Activated CD8-positive, alpha-beta memory T cell treated with anti-CD3 and anti-CD28 coated beads, Interleukin-2, amount 10 ng/mL, durations not matched to agents 7 days and 5 days (primary cell): ENCODE results near the gene JMJD1C. TPM values are rescaled to one million over a fixed set of nuclear protein-coding genes. Genes with fewer than 3 reads are reported as not detected.
"Not testable (repeated sequence)": the region's sequence is repeated elsewhere in the genome, so short reads cannot be mapped to it uniquely, and the experiment has no call there.

Experiments
- ATAC-seq: fragments of 150-1000 bp; cut with Tn5 transposase; one replicate; pipeline ENCODE4 v1.10.0; 2021; ENCODE audit warnings: moderate library complexity
- CTCF ChIA-PET: fragments of 350-600 bp; sonication (Branson Sonifier 250); formaldehyde crosslinking; loops from one replicate; lab custom pipeline; 2021; ENCODE audit warnings: antibody characterized with exemption; lab: Charles Lee
- DNase-seq: peaks from one replicate; pipeline ENCODE4 v3.0.0-alpha.2; 2020
- H3K27ac Mint-ChIP-seq: one replicate; pipeline ENCODE4 v1.8.0; 2021; ENCODE audit warnings: mild to moderate bottlenecking, mixed read lengths
- H3K27me3 Mint-ChIP-seq: one replicate; pipeline ENCODE4 v1.8.0; 2021; ENCODE audit warnings: mixed read lengths
- H3K36me3 Mint-ChIP-seq: one replicate; pipeline ENCODE4 v1.8.0; 2021; ENCODE audit warnings: mild to moderate bottlenecking, mixed read lengths
- H3K4me1 Mint-ChIP-seq: one replicate; pipeline ENCODE4 v1.8.0; 2021; ENCODE audit warnings: mixed read lengths
- H3K4me3 Mint-ChIP-seq: one replicate; pipeline ENCODE4 v1.8.0; 2021; ENCODE audit warnings: mild to moderate bottlenecking, moderate library complexity, mixed read lengths
- H3K9me3 Mint-ChIP-seq: one replicate; pipeline ENCODE4 v1.8.0; 2022; ENCODE audit warnings: low read depth, mixed read lengths
- total RNA-seq, 2 experiments: library from RNA; stranded (reverse); gene quantifications; one replicate each; pipeline ENCODE4 v1.2.3, GENCODE V29; 2021

Gene JMJD1C
- total RNA-seq, 2 experiments from 2014 or later, result 55.7 to 87.6 TPM

- no peak for ATAC-seq
- Mint-ChIP-seq H3K4me1 (peaks cover 2% of the 10 kb centered on the region), H3K9me3 (no peaks in the 10 kb centered on the region), H3K27ac (no peak overlapping the region), H3K36me3 (peaks cover 17% of the 10 kb centered on the region), H3K27me3 (no peaks in the 10 kb centered on the region), H3K4me3 (no peak overlapping the region)
- CTCF ChIA-PET, result no interaction called here
- DNase-seq, result no peak
Observed at GRCh38 chr10:63494951-63495350, 29.2 kb upstream of the JMJD1C start.

- H3K27me3 Mint-ChIP-seq, result no peaks in the 10 kb centered on the region
- H3K36me3 Mint-ChIP-seq, result peaks cover 21% of the 10 kb centered on the region
- no peaks in the 10 kb centered on the region for H3K4me1 Mint-ChIP-seq
- no peak overlapping the region for H3K27ac Mint-ChIP-seq
- CTCF ChIA-PET, result no interaction called here
- H3K4me3 Mint-ChIP-seq, result no peak overlapping the region
- no peak for DNase-seq
- no peaks in the 10 kb centered on the region for H3K9me3 Mint-ChIP-seq
- no peak for ATAC-seq
Observed at GRCh38 chr10:63493004-63493403, 27.2 kb upstream of the JMJD1C start.

- DNase-seq, H3K4me1 Mint-ChIP-seq, H3K9me3 Mint-ChIP-seq, ATAC-seq, H3K27ac Mint-ChIP-seq, CTCF ChIA-PET, H3K27me3 Mint-ChIP-seq, H3K4me3 Mint-ChIP-seq: not testable (repeated sequence)
- peaks cover 21% of the 10 kb centered on the region for H3K36me3 Mint-ChIP-seq
Observed at GRCh38 chr10:63492317-63492690, 26.5 kb upstream of the JMJD1C start.

DNA sequence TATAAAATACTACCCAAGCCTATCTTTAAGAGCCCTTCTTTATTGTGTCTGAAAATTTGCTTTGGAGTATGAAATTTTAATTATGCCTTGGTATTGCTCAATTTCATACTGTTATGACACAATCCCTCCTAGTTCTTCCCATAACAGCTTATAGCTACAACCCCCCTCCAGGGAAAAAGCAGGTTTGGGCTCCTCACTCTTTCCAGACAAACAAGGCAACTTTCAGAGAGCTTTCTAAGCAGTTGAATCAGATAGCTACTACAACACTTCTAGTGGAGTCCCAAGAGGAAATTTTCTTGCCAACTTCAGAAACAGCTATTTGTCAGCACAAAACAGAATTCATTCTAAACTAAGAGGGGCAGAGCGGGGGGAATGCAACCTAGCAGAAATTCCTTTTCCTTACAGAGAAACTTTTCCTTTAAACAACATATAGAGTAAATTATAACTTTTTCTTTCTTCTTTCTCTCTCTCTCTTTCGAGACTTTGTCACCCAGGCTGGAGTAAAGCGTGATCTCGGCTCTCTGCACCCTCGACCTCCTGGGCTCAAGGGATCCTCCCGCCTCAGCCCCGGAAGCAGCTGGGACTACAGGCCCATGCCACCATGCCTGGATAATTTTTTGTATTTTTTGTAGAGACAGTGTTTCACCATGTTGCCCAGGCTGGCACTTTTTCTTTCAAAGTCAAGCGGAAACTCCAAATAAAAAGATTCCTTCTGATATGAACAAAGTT, 26.0 kb upstream of the JMJD1C start:
- Mint-ChIP-seq H3K27me3 (no peaks in the 10 kb centered on the region), H3K4me1 (no peaks in the 10 kb centered on the region), H3K27ac (no peak overlapping the region), H3K9me3 (no peaks in the 10 kb centered on the region), H3K4me3 (no peak overlapping the region), H3K36me3 (peaks cover 20% of the 10 kb centered on the region)
- DNase-seq (no peak), ATAC-seq (no peak)
- CTCF ChIA-PET, result no interaction called here

DNA sequence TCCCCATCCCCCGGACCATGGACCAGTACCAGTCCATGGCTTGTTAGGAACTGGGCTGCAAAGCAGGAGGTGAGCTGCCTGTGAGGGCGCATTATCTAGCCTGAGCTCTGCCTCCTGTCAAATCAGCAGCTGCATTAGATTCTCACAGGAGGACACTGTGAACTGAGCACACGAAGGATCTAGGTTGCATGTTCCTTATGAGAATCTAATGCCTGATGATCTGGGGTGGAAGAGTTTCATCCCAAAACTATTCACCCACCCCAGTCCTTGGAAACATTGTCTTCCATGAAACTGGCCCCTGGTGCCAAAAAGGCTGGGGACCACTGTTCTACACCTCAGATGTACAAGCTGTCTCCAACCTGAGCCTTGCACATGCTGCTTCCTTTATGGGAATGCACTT, 24.1 kb upstream of the JMJD1C start:
- CTCF ChIA-PET, result no interaction called here
- Mint-ChIP-seq H3K27me3 (no peaks in the 10 kb centered on the region), H3K9me3 (no peaks in the 10 kb centered on the region), H3K4me3 (no peak overlapping the region), H3K27ac (no peak overlapping the region), H3K36me3 (peaks cover 10% of the 10 kb centered on the region), H3K4me1 (no peaks in the 10 kb centered on the region)
- no peak for DNase-seq
- no peak for ATAC-seq

DNA sequence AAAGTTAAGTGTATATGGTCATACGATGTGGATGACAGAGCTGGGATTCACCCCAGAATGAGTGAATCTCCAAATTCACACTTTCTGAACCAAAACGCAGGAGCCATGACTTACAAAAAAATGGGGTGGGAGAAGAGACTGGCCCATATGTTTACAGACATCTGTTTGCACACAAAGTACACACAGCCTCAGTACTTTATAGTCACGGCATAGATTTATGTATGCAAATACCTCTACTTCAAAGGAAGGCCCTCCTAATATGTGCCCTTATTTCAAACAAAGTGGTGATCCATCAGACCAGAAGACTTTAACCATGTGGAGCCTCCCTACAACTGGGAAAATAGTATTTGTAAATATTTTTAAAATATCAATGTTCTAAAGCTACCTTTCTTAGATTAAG, 22.2 kb upstream of the JMJD1C start:
- CTCF ChIA-PET, result no interaction called here
- Mint-ChIP-seq H3K27me3 (no peaks in the 10 kb centered on the region), H3K4me3 (no peak overlapping the region), H3K27ac (no peak overlapping the region), H3K9me3 (no peaks in the 10 kb centered on the region), H3K4me1 (no peaks in the 10 kb centered on the region), H3K36me3 (peaks cover 10% of the 10 kb centered on the region)
- no peak for DNase-seq
- ATAC-seq, result no peak

- no peaks in the 10 kb centered on the region for H3K9me3 Mint-ChIP-seq
- peaks cover 2% of the 10 kb centered on the region for H3K36me3 Mint-ChIP-seq
- CTCF ChIA-PET, result no interaction called here
- DNase-seq, result no peak
- peaks cover 8% of the 10 kb centered on the region for H3K4me1 Mint-ChIP-seq
- H3K27me3 Mint-ChIP-seq, result no peaks in the 10 kb centered on the region
- ATAC-seq, result no peak
- no peak overlapping the region for H3K4me3 Mint-ChIP-seq
- no peak overlapping the region for H3K27ac Mint-ChIP-seq
Observed at GRCh38 chr10:63483983-63484382, 18.2 kb upstream of the JMJD1C start.

- no peaks in the 10 kb centered on the region for H3K9me3 Mint-ChIP-seq
- no peaks in the 10 kb centered on the region for H3K27me3 Mint-ChIP-seq
- DNase-seq, result no peak
- ATAC-seq, result no peak
- H3K36me3 Mint-ChIP-seq, result no peaks in the 10 kb centered on the region
- peaks cover 8% of the 10 kb centered on the region for H3K4me1 Mint-ChIP-seq
- H3K27ac Mint-ChIP-seq, result no peak overlapping the region
- no peak overlapping the region for H3K4me3 Mint-ChIP-seq
- CTCF ChIA-PET, result no interaction called here
Observed at GRCh38 chr10:63481815-63482421, 16.1 kb upstream of the JMJD1C start.

- H3K27me3 Mint-ChIP-seq, result no peaks in the 10 kb centered on the region
- H3K4me1 Mint-ChIP-seq, result peaks cover 8% of the 10 kb centered on the region
- H3K36me3 Mint-ChIP-seq, result peaks cover 4% of the 10 kb centered on the region
- no peak overlapping the region for H3K27ac Mint-ChIP-seq
- no peak for ATAC-seq
- H3K4me3 Mint-ChIP-seq, result no peak overlapping the region
- CTCF ChIA-PET, result no interaction called here
- H3K9me3 Mint-ChIP-seq, result no peaks in the 10 kb centered on the region
- no peak for DNase-seq
Observed at GRCh38 chr10:63480237-63480636, 14.5 kb upstream of the JMJD1C start.

- H3K27me3 Mint-ChIP-seq, result no peaks in the 10 kb centered on the region
- H3K27ac Mint-ChIP-seq, result no peak overlapping the region
- no peaks in the 10 kb centered on the region for H3K9me3 Mint-ChIP-seq
- peaks cover 4% of the 10 kb centered on the region for H3K36me3 Mint-ChIP-seq
- CTCF ChIA-PET, result interaction anchor here (0.7 to 1.3 kb wide), 2 partner anchors 25 to 27 kb away, joined by 3 read pairs; no protein-coding TSS in a partner anchor
- H3K4me1 Mint-ChIP-seq, result peaks cover 8% of the 10 kb centered on the region
- DNase-seq (no peak), ATAC-seq (no peak)
- H3K4me3 Mint-ChIP-seq, result no peak overlapping the region
Observed at GRCh38 chr10:63478564-63478963, 12.8 kb upstream of the JMJD1C start.

DNA sequence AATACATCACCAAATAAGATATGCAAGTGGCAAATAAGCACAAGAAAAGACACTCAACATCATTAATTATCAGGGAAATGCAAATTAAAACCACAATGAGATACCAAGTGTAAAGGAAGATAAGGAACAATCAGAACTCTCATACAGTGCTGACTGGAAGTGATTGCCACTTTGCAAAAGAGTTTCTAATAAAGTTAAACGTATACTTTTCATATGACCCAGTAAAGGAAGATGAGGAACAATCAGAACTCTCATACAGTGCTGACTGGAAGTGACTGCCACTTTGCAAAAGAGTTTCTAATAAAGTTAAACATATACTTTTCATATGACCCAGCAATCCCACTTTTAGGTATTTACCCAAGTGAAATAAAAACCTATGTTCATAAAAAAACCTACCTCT, 12.2 kb upstream of the JMJD1C start:
- Mint-ChIP-seq H3K27me3 (no peaks in the 10 kb centered on the region), H3K4me3 (no peak overlapping the region)

GRCh38 chr10:63474488-63474887, 8.7 kb upstream of the JMJD1C start:
- Mint-ChIP-seq H3K27me3 (no peaks in the 10 kb centered on the region), H3K27ac (no peak overlapping the region), H3K4me3 (no peak overlapping the region), H3K36me3 (peaks cover 4% of the 10 kb centered on the region), H3K9me3 (no peaks in the 10 kb centered on the region), H3K4me1 (peaks cover under 1% of the 10 kb centered on the region)
- no peak for DNase-seq
- no peak for ATAC-seq
- CTCF ChIA-PET, result no interaction called here

More for the DNA sequence above, 12.2 kb upstream of the JMJD1C start:
- peaks cover 4% of the 10 kb centered on the region for H3K36me3 Mint-ChIP-seq
- ATAC-seq, result no peak
- peaks cover 8% of the 10 kb centered on the region for H3K4me1 Mint-ChIP-seq
- CTCF ChIA-PET, result no interaction called here
- DNase-seq, result no peak
- no peaks in the 10 kb centered on the region for H3K9me3 Mint-ChIP-seq
- H3K27ac Mint-ChIP-seq, result no peak overlapping the region

DNA sequence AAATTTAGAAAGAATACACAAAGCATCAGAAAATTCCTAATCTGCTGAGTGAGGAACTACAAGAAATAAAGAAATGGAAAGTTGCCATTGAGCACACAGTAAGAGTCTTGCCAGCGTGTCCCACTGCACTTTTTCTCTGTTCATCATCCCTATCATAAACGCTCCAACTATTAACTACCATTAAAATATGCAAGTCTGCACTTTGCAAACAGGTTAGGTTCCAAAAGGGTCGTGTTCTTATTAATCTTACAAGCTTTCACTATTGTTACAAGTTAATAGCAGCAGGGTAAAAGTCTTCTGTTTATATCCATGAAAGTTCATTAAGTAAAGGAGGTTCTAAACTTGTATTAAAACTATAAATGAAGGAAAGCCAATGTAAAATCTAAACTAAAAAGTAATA, 5.2 kb upstream of the JMJD1C start:
- H3K4me3 Mint-ChIP-seq, result no peak overlapping the region
- no peaks in the 10 kb centered on the region for H3K9me3 Mint-ChIP-seq
- peaks cover 9% of the 10 kb centered on the region for H3K27me3 Mint-ChIP-seq
- no peak for DNase-seq
- H3K4me1 Mint-ChIP-seq, result peaks cover 7% of the 10 kb centered on the region
- H3K27ac Mint-ChIP-seq, result no peak overlapping the region
- CTCF ChIA-PET, result no interaction called here
- H3K36me3 Mint-ChIP-seq, result peaks cover 2% of the 10 kb centered on the region
- ATAC-seq, result no peak

- Mint-ChIP-seq H3K27me3 (peaks cover 9% of the 10 kb centered on the region), H3K9me3 (no peaks in the 10 kb centered on the region), H3K36me3 (peaks cover 2% of the 10 kb centered on the region), H3K4me1 (peaks cover 14% of the 10 kb centered on the region), H3K4me3 (no peak overlapping the region), H3K27ac (no peak overlapping the region)
- ATAC-seq (no peak), DNase-seq (no peak)
- CTCF ChIA-PET, result no interaction called here
Observed at GRCh38 chr10:63468947-63469346, 3.2 kb upstream of the JMJD1C start.
